Measurements from ENCODE around the gene SLC48A1.

- no peak for TF ChIP-seq SUZ12 (IDR thresholded peaks at IDR 0.05)
- TF ChIP-seq FOXM1 (IDR thresholded peaks at IDR 0.05; ENCODE audit: borderline replicate concordance) = no peak
- TF ChIP-seq ZNF384 (IDR thresholded peaks at IDR 0.05) = no peak
- TF ChIP-seq LEF1 (IDR thresholded peaks at IDR 0.05; ENCODE audit: borderline replicate concordance) = no peak
- TF ChIP-seq SP1 (IDR thresholded peaks at IDR 0.05) = no peak
- TF ChIP-seq FOXK2 (IDR thresholded peaks at IDR 0.05) = no peak
- TF ChIP-seq ELF4 (IDR thresholded peaks at IDR 0.05) = no peak
- no peak for TF ChIP-seq HDGF (IDR thresholded peaks at IDR 0.05; ENCODE audit: borderline replicate concordance)
- no peak for TF ChIP-seq FOXA1 (IDR thresholded peaks at IDR 0.05)
- TF ChIP-seq NFRKB (IDR thresholded peaks at IDR 0.05) = no peak
These were observed 46.3 kb downstream of the SLC48A1 start for GRCh38 chr12:47819138-47819895.

All from HEK293T (cell line).